Stimulated activated CD4-positive, alpha-beta T cell treated with anti-CD3 and anti-CD28 coated beads, Interleukin-12 subunit alpha, Interleukin-12 subunit beta, amount 100 ng/mL, for 24 hours (primary cell): ENCODE results near the gene FBXO17.

ENCODE experiments used
- DNase-seq, 2 experiments: peaks; one replicate each; pipeline ENCODE4 v3.0.0-alpha.2; 2020; ENCODE audit warnings: low read depth in 2 of 2

FBXO17 gene

DNA sequence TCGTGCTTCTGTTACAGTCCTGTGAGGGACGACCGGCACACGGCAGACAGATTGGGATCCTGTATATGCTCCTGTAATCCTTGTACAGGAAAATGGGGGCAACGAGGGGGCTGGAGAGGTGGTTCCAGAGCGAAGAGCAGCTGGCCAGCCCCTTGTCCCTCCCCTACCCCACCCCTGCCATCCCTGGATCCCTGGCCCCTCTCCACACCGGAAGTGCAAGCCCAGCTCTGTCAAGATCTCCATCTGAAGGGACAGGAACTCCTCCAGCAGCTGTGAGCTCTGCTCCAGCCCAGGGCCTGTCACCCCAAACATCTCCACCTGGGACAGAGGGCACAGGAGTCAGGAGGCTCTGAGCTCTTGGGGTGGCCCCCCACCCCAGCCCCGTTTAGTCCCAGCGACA, 58.0 kb downstream of the FBXO17 start:
- no peak for DNase-seq

DNA sequence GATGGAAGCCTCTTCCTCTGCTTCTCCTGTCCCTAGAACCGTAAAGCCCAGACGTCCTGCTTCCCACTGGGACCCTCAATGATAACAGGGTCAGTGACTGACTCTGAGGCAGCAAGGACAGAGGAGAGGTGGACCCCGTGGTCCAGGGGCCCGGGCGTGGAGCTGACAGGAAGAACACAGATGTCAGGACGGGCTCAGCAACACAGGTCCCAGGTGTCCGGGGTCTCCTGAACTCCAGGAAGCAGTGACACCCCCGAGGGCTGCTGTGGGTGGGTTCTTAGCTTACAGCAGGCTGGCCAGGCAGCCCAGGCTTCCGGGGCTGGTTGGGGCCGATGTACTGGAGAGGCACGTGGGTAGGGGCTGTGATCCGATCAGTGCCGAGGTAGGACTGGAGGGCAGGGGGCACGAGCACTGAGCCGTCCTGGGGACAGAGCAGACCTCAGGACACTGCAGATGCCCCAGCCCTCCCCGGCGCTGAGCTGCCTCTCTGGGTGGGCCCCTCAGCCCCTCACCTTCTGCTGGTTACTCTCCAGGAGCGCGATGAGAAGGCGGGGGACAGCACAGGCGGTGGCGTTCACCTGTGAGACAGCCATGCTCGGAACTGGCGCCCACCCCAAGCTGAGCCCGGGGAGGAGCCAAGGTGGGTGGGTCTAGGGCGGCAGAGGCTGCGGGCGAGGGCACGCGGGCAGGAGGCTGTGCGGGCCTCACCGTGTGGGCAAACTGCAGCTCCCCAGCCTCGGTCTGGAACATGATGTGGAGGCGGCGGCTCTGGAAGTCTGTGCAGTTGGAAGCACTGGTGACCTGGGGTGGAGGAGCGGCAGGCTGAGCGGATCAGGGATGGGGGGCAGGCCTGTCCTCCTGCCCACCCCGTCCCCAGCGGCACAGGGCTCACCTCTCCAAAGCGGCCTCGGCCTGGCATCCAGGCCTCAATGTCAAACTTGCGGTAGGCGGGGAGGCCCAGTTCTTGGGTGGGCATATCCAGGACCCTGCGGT, 59.9 kb downstream of the FBXO17 start:
- DNase-seq: no peak

- DNase-seq: no peak
These were observed 61.6 kb downstream of the FBXO17 start for GRCh38 chr19:38913958-38914357.

- no peak for DNase-seq
These were observed 62.7 kb downstream of the FBXO17 start for GRCh38 chr19:38912600-38913514.

GRCh38 chr19:38911388-38912001, 64.0 kb downstream of the FBXO17 start:
- no peak for DNase-seq

- no peak for DNase-seq
These were observed 65.1 kb downstream of the FBXO17 start for GRCh38 chr19:38910488-38910887.

DNA sequence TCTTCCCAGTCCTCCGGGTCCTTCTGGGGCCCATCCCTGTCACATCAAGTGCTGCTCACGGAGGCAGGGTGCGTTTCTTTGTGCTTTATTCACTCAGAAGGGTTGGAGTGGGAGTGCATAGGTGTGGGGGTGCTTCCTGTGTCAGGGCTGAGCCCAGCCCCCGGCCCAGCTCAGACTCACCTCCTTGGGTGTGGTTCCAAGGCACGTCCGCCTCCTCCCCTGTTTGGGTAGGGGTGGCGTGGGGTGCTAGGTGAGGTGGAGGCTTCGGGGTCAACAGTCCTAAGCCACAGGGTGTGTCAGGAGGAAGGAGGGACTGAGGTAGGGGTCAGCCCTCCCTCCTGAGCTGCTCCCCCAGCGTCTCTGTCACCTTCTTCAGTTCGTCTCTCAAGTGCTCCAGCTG, 66.6 kb downstream of the FBXO17 start:
- no peak for DNase-seq

- no peak for DNase-seq
These were observed 67.9 kb downstream of the FBXO17 start for GRCh38 chr19:38907670-38908069.

- DNase-seq: no peak
These were observed 68.3 kb downstream of the FBXO17 start for GRCh38 chr19:38907227-38907626.

GRCh38 chr19:38905620-38906019, 69.9 kb downstream of the FBXO17 start:
- no peak for DNase-seq

GRCh38 chr19:38904581-38905539, 70.7 kb downstream of the FBXO17 start:
- no peak for DNase-seq

DNA sequence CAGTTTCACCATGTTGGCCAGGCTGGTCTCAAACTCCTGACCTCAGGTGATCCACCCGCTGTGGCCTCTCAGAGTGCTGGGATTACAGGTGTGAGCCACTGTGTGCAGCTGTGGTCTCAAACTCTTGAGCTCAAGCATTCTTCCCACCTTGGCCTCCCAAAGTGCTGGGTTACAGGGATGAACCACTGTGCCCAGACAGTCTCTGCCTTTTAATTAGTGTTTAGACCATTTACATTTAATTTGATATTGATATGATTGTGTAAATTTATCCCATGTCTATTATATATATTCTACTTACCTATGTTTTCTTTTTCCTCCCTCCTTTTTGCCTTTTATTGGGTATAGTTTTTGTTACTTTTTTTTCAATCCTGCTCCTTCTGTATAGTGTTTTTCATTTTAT, 73.9 kb downstream of the FBXO17 start:
- no peak for DNase-seq

GRCh38 chr19:38900743-38901190, 74.8 kb downstream of the FBXO17 start:
- DNase-seq: no peak

- DNase-seq: no peak
These were observed 75.3 kb downstream of the FBXO17 start for GRCh38 chr19:38900202-38900629.

DNA sequence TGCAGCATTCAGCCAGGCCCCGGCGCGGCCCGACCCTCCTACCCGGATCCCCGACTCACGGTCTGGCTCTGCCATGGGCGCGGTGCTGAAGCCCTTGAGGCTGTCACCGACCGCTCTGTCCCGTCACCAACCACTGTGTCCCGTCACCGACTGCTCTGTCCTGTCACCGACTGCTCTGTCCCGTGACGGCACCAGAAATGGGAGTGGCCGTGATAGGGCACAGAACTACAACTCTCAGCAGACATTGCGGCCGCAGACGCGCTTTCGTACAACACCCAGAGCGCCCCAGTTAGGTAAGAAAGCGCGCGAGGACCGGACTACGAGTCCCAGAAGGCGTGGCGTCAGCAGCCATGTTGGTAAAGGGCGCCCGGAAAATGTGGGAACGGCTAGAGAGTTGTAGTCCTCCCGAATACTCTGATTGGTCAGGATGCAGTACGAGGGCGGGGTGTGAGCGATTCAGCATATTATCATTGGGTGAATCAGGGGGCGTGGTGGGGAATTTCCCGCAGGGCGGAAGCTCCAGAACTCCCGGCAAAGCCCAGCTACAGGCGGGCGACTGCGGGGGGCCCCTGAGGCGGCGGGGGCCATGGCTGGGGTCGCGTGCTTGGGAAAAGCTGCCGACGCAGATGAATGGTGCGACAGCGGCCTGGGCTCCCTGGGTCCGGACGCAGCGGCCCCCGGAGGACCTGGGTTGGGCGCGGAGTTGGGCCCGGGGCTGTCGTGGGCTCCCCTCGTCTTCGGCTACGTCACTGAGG, 75.9 kb downstream of the FBXO17 start, which contains the start of the genes NFKBIB and SIRT2:
TSS of gene NFKBIB (plus strand) at position 523 of the 755 bp plus-strand sequence. CDS start at position 587, 64 bp downstream.
TSS of gene SIRT2 (minus strand) at position 172 of the 755 bp plus-strand sequence. CDS start at position 75, 97 bp downstream.
- DNase-seq: peak; percentile 99

DNA sequence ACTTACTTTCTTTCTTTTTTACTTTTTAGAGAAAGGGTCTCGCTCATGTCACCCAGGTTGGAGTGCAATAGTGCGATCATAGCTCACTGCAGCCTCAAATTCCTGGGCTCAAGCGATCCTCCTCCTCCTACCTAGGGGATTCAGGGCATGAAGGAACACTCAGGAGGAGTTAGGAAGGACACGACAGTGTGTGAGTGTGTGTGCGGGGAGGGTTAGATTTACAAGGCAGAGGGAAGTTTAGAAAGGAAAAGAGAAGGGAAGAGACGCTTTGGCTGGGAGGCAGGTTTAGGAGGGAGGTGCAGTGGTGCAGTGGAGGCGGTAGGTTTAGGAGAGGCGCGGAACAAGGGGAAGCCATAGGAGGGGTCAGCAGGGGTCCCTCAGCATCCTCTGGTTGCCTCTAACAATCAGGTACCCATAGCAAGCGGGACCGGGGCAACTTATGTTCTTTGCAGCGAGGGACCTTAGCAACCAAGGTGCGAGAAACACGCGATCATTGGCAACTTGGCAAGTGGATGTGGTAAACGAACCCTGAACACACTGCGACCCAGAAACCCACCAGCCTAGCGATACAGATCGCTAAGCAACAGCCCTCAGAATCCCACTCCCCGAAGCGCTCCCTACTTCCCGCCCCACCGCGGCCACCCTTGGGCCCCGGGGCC, 76.6 kb downstream of the FBXO17 start:
- DNase-seq: no peak

- no peak for DNase-seq
These were observed 80.6 kb downstream of the FBXO17 start for GRCh38 chr19:38894968-38895367.

- DNase-seq: no peak
These were observed 82.2 kb downstream of the FBXO17 start for GRCh38 chr19:38893341-38893771.

- no peak for DNase-seq
These were observed 82.7 kb downstream of the FBXO17 start for GRCh38 chr19:38892841-38893240.
